Fibroblast of skin of back (primary cell): Measurements from ENCODE around the gene NIM1K.
A peak's percentile ranks its signal among the peaks of the same experiment; 100 is the strongest.
"Not testable (repeated sequence)": the region's sequence is repeated elsewhere in the genome, so short reads cannot be mapped to it uniquely, and the experiment has no call there.

Source experiments
- DNase-seq: peaks from one replicate; pipeline ENCODE4 v3.0.0-alpha.2; 2013

Gene NIM1K

GRCh38 chr5:43314724-43315123 is 122.7 kb downstream of the NIM1K start:
- DNase-seq, result no peak

- DNase-seq, result peak; percentile 2
Measured at GRCh38 chr5:43315263-43315662, 123.2 kb downstream of the NIM1K start.

GRCh38 chr5:43315682-43316081 is 123.7 kb downstream of the NIM1K start:
- DNase-seq, result no peak

- no peak for DNase-seq
Measured at GRCh38 chr5:43316421-43316820, 124.4 kb downstream of the NIM1K start.

- no peak for DNase-seq
Measured at GRCh38 chr5:43320846-43321245, 128.8 kb downstream of the NIM1K start.

GRCh38 chr5:43323488-43323887 is 131.5 kb downstream of the NIM1K start:
- DNase-seq, result not testable (repeated sequence)

- not testable (repeated sequence) for DNase-seq
Measured at GRCh38 chr5:43325624-43326023, 133.6 kb downstream of the NIM1K start.
